HG03565 (cell line): ENCODE measurements around the gene GPR35.

Source experiments
- ATAC-seq: cut with Tn5 transposase; IDR thresholded peaks from one replicate; pipeline ENCODE4 v1.9.1; 2021; ENCODE audit warnings: mild to moderate bottlenecking, moderate library complexity; ENCODE audit not compliant: unreplicated experiment

The GPR35 gene

GRCh38 chr2:240588669-240589068 lies 36.6 kb upstream of the GPR35 start:
- ATAC-seq: no peak

DNA sequence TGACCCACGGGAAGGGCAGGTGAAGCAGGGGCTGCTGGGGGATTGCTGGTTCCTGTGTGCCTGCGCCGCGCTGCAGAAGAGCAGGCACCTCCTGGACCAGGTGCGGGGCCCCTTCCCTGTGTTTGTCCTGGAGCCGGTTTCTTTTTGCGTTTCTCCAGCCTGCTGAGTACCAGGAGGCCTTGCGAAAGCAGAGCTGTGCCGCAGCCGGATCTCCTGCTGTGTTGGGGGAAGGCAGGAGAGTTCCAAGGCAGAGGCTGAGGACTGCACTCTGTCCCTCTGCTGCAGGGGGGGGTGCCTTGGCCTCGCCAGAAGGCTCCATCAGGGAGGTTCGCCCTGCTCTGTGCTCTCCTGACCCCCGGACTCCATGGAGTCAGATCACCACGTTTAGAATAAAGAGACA lies 35.9 kb upstream of the GPR35 start:
- no peak for ATAC-seq

GRCh38 chr2:240589850-240590525 lies 35.3 kb upstream of the GPR35 start:
- ATAC-seq: no peak

DNA sequence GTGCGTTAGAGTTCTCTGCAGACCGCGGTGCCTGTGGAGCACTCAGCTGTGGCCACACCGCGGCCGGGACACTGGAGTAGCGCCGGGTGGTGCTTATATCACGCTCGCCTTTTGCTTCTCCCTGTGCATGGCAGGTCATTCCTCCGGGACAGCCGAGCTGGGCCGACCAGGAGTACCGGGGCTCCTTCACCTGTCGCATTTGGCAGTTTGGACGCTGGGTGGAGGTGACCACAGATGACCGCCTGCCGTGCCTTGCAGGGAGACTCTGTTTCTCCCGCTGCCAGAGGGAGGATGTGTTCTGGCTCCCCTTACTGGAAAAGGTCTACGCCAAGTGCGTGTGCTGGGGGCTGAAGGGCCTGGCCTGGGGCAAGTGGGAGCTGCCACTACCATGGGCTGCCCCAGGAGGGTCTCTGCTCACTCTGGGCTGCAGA lies 34.6 kb upstream of the GPR35 start:
- no peak for ATAC-seq

DNA sequence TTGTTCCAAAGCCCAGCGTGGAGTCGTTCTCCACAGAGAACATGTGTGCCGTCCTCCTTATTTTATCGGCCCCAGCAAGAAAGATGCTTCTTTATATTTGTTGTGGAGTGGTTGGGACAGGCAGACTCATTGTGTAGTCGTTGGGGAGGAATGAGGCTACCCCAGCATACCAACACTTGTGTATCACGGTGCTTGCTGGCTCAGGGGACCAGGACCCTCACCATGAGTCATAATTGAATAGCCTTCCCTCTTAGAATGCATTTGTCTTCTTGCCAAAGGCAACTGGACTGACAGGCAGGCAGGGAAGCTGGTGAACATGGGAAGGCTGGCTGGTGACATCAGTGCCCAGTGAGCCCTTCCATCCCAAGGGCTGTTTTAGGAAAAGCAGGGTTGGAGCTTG lies 34.1 kb upstream of the GPR35 start:
- no peak for ATAC-seq

GRCh38 chr2:240591784-240592183 lies 33.5 kb upstream of the GPR35 start:
- no peak for ATAC-seq

DNA sequence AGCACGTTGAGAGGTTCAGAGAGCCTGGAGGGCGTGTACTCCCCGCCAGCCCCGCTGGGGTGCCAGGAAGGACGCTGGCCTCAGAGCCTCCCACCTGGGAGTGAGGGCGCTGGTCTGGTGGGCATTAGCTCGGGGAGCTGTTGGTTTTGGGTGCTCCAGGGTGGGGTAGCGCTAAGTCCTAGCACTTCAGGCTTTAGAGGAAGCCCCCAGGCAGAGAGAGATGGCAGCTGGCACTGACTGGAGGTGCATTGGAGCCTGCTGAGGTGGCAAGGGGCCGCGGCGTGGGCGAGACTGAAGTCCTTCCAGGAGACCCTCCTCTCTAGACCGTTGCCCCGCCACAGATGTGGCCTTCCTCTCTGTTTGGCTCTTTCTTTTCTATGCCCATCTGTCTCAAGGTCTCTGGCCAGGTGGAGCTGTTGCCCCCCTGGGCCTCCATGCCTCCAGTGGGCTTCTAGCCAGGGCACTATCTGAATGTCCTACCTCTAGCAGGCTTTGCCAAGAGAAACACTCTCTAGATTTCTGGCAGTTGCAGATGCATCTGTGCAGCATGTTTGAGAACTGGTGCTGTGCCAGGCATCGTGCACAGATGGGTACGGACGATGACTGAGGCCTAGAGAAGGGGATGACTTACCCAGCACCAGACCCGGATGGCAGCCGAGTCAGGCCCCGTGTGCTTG lies 32.1 kb upstream of the GPR35 start:
- no peak for ATAC-seq

GRCh38 chr2:240593703-240594451 lies 31.4 kb upstream of the GPR35 start:
- ATAC-seq: no peak

- no peak for ATAC-seq
These were observed 30.5 kb upstream of the GPR35 start for GRCh38 chr2:240594511-240595380.

GRCh38 chr2:240595381-240596079 lies 29.8 kb upstream of the GPR35 start:
- ATAC-seq: no peak

DNA sequence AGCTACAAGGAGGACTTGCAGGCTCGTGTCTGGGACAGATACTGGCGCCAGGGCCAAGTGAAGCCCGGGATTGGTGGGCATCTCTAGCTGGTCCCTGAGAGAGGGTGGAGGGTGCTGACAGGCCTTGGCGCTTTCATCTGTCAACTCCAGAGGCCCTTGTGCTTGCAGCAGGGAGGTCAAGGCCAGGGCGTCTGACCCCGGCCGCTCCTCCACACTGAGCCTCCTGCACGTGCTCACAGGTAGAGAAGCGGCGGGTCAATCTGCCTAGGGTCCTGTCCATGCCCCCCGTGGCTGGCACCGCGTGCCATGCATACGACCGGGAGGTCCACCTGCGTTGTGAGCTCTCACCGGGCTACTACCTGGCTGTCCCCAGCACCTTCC lies 29.2 kb upstream of the GPR35 start:
- no peak for ATAC-seq

DNA sequence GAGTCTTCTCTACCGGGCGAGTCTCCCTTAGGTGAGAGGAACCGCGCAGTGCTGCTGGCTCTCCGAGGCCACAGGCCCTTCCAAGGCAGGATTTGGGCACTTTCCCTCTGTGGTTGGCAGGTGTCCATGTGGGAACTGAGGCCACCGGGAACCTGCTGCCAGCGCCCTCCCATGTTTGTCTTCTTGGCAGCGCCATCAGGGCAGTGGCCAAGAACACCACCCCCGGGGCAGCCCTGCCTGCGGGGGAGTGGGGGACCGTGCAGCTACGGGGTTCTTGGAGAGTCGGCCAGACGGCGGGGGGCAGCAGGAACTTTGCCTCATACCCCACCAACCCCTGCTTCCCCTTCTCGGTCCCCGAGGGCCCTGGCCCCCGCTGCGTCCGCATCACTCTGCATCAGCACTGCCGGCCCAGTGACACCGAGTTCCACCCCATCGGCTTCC lies 28.8 kb upstream of the GPR35 start:
- no peak for ATAC-seq

DNA sequence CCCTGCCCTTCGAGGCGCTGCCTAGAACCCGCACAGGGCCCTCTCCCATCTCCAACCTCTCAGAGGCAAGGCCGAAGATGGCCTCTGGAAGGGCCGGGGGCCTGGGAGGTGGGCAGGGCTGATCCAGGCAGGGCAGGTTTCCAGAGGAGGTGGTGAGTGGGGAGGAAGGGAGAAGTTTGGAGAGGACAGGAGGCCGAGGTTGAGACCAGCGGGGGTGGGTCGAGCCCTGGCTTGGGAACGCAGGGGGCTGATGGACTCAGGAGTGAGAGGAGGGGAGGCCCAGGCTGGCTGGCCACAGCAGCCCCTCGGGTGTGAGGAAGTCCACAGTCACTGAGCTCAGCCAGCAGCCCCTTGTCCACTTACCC lies 28.2 kb upstream of the GPR35 start:
- no peak for ATAC-seq

DNA sequence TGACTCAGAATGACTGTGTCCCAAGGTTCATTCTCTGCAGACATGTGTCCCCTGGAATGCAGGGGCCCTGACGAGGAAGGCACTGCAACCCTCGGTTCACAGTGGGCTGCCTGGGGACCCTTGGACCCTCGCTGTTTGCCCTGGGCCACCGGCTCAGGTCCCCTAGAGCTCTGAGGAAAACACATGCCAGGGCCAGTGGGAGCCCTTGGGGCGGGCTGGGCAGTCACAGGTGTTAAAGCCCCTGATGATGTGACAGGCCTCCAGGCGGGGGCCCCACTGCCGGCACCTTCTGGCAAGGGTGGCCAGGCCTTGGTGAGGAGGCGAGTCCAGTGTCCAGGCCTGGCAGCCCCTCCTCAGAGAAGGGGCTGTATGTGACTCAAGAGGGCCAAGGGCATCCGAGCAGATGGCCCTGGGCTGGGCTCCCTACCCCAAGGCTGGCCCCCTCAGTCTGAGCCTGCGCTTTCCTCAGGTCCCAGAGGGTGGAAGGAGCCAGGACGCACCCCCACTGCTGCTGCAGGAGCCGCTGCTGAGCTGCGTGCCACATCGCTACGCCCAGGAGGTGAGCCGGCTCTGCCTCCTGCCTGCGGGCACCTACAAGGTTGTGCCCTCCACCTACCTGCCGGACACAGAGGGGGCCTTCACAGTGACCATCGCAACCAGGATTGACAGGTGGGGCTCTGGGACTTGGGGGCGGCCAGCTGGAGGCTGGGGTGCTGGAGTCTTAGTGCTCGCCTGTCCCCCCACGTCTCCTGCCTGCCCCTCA lies 27.7 kb upstream of the GPR35 start:
- ATAC-seq: no peak

DNA sequence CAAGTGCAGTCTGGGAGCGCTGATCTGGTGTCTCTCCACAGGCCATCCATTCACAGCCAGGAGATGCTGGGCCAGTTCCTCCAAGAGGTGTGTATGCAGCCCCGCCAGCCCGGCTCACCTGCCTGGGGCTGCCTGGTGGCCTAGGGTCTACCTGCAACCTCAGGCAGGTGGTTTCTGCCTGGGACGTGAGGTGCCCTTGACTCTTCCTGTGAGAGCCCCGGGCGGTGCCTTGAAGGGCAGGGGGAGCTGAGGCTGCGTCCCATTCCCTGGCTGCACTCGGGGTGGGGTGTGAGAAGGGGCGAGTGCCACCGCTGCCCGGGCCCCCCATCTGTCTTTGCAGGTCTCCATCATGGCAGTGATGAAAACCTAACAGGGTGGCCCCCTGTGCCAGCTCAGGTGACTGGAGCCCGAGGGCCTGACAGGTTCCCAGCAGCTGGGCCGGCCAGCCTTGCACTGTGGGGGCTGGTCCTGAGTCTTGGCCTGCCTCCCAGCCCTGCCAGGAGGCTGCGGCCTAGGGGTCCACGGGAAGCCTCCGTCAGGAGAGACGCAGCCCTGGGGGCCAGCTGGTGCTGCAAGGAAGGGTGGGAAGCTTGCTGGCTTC lies 26.9 kb upstream of the GPR35 start:
- ATAC-seq: no peak

DNA sequence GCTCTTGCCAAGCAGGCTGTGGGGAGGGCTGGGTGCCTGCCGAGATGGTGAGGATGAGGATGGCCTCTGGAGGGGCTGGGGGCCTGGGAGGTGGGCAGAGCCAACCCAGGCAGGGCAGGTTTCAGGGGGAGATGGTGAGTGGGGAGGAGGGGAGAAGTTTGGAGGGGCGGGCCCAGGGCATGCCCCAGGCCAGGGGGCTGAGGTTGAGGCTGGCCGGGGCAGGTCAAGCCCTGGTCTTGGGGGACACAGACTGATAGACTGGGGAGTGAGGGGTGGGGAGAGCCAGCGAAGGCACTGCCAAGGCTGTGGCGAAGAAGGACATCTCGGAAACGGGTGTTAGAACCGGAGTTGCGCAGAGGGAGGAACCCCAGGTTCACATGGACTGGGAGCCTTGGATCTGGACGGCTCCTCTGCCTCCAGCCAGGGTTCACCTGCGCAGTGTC lies 26.1 kb upstream of the GPR35 start:
- no peak for ATAC-seq

DNA sequence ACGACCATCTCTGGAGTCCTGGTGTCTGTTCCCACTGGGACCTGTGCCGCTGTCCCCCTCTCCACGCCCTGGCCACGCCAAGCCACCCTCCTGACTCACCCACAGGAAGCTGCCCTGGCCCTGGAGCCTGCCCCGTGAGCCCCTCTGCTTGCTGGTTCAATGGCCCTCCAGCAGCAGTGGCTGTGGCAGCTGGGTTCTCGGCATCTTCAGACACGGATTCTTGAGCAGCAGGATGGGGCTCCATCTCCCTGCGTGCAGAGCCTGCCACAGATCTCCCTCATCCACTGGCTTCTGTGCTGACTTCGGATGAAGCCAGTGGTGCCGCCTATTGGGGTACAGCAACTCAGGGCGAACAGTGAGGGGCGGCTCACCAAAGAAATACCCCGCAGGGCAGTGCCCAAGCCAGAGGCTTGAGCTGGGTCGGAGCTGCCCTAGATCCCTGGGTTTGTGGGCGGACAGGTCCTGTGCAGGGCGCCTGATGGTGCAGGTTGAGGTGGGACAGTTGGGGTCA lies 24.8 kb upstream of the GPR35 start:
- ATAC-seq: no peak

DNA sequence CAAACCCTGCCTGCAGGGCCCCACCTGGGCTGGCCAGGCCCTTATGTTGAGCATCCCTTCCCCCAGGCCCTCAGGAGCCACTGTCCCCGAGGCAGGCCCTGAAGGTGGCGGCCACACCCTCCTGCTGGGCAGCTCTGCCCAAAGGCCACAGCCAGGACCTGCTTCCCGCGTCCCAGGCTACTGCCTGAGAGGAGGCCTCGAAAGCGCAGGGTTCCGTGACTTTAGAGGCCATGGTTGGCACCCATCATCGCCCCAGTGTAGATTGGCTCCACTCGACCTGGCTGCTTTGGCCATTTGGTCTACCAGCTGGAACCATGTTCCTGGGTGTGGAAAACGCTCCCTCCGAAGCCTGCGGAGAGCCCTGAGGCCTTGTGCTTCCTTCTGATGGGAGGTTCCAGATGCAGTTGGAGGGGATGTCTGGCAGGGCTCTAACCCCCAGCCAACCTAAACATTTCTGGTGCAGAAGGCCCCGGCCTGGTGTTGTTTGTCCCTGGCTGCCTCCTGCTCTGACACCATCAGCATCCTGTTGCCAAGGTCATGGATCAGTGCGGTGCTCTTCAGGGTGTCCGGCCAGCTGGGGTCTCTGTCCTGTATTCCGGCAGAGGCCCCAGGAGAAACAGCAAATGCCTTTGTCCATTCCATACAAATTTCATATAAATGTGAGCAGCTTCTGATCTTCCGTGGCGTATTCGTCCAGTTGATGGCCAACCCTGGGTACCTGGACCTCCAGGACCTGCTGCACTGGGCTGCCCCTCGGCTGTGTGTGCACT lies 24.0 kb upstream of the GPR35 start:
- ATAC-seq: no peak

GRCh38 chr2:240601831-240602160 lies 23.5 kb upstream of the GPR35 start:
- ATAC-seq: no peak
